GM10248 (cell line): ENCODE results near the gene RHBDL3.

Source experiments
- CTCF ChIA-PET: fragments of 300-600 bp; sonication (Branson Sonifier 250); formaldehyde crosslinking; extraction: SDS; loops from one replicate; lab custom pipeline; 2021; ENCODE audit warnings: antibody characterized with exemption; lab: Yijun Ruan, JAX
- POLR2A ChIA-PET: fragments of 350-650 bp; sonication (Branson Sonifier 250); formaldehyde crosslinking; extraction: SDS; loops from one replicate; lab custom pipeline; 2020; ENCODE audit warnings: antibody characterized with exemption; lab: Yijun Ruan, JAX
- DNase-seq: peaks from one replicate; pipeline ENCODE4 v3.0.0; 2012; ENCODE audit errors: extremely low spot score
- CTCF ChIP-seq: IDR thresholded peaks from 2 replicates; pipeline ENCODE4 v1.5.1; 2012; ENCODE audit warnings: mild to moderate bottlenecking, low read depth; ENCODE audit errors: extremely low read depth, missing control alignments, control extremely low read depth

Gene RHBDL3

GRCh38 chr17:32327911-32328310 is 62.3 kb downstream of the RHBDL3 start:
- ChIA-PET POLR2A (no interaction called here), CTCF (interaction anchor here (2.1 kb wide), 1 partner anchor 8 kb away, joined by 10 read pairs; no protein-coding TSS in a partner anchor)
- TF ChIP-seq CTCF = no peak
- no peak for DNase-seq

GRCh38 chr17:32330147-32330546 is 64.5 kb downstream of the RHBDL3 start:
- no peak for DNase-seq
- CTCF ChIA-PET = interaction anchor here (1.0 to 2.4 kb wide), 2 partner anchors 10 to 194 kb away, joined by 3 to 7 read pairs; no protein-coding TSS in a partner anchor
- POLR2A ChIA-PET = no interaction called here
- no peak for TF ChIP-seq CTCF

- CTCF ChIA-PET = interaction anchor here (1.0 to 2.4 kb wide), 4 partner anchors 9 to 195 kb away, joined by 3 to 7 read pairs (median 5); no protein-coding TSS in a partner anchor
- POLR2A ChIA-PET = no interaction called here
- no peak for TF ChIP-seq CTCF
- DNase-seq = no peak
Observed at GRCh38 chr17:32331243-32332040, 65.8 kb downstream of the RHBDL3 start.

GRCh38 chr17:32333187-32333586 is 67.6 kb downstream of the RHBDL3 start:
- CTCF ChIA-PET = interaction anchor here (1.3 to 2.0 kb wide), 2 partner anchors 9 to 14 kb away, joined by 3 to 6 read pairs; no protein-coding TSS in a partner anchor
- TF ChIP-seq CTCF = no peak
- POLR2A ChIA-PET = no interaction called here
- DNase-seq = no peak

- CTCF ChIA-PET = interaction anchor here (0.8 to 2.1 kb wide), 5 partner anchors 11 to 53 kb away, joined by 3 to 8 read pairs (median 3); no protein-coding TSS in a partner anchor
Observed at GRCh38 chr17:32335046-32335445, 69.4 kb downstream of the RHBDL3 start.

More at GRCh38 chr17:32335046-32335445, 69.4 kb downstream of the RHBDL3 start:
- POLR2A ChIA-PET = no interaction called here
- no peak for DNase-seq
- no peak for TF ChIP-seq CTCF
